Activated B cell treated with CpG ODN at 0.5 μM for 24 hours (primary cell): ENCODE data around the gene COASY. TPM values are rescaled to one million over a fixed set of nuclear protein-coding genes. Genes with fewer than 3 reads are reported as not detected.

Source experiments
- ATAC-seq: fragments of 200-7000 bp; cut with Tn5 transposase; one replicate; pipeline ENCODE4 v1.10.0; 2021; ENCODE audit warnings: low read depth, mild to moderate bottlenecking, moderate library complexity
- CTCF ChIA-PET: fragments of 350-600 bp; sonication (Branson Sonifier 250); formaldehyde crosslinking; loops from one replicate; lab custom pipeline; 2021; ENCODE audit warnings: antibody characterized with exemption; lab: Charles Lee
- POLR2A ChIA-PET: fragments of 350-600 bp; sonication (Branson Sonifier 250); formaldehyde crosslinking; loops from one replicate; lab custom pipeline; 2021; ENCODE audit warnings: antibody characterized with exemption; lab: Charles Lee
- DNase-seq: peaks from one replicate; pipeline ENCODE4 v3.0.0; 2022
- H3K27ac Mint-ChIP-seq: one replicate; pipeline ENCODE4 v1.8.0; 2020; ENCODE audit warnings: mixed read lengths
- H3K27me3 Mint-ChIP-seq: one replicate; pipeline ENCODE4 v1.8.0; 2021; ENCODE audit warnings: mixed read lengths
- H3K36me3 Mint-ChIP-seq: one replicate; pipeline ENCODE4 v1.8.0; 2021; ENCODE audit warnings: low read depth, mixed read lengths
- H3K4me1 Mint-ChIP-seq: one replicate; pipeline ENCODE4 v1.8.0; 2021; ENCODE audit warnings: mixed read lengths
- H3K4me3 Mint-ChIP-seq: one replicate; pipeline ENCODE4 v1.8.0; 2020; ENCODE audit warnings: mild to moderate bottlenecking, mixed read lengths
- H3K9me3 Mint-ChIP-seq: one replicate; pipeline ENCODE4 v1.8.0; 2020; ENCODE audit warnings: mixed read lengths
- intact Hi-C: fragments of 100-400 bp; cut with micrococcal nuclease; formaldehyde crosslinking; loops from one replicate; pipeline ENCODE4 v1.15.1; 2024
- total RNA-seq: library from RNA; stranded (reverse); gene quantifications from 2 replicates; pipeline ENCODE4 v1.2.3, GENCODE V29; 2022
- TF ChIP-seq, protein P1 (sequence below): fragments of 200-600 bp; IDR thresholded peaks from one replicate; pipeline ENCODE4 v1.8.0; 2022; ENCODE audit warnings: antibody characterized with exemption, mild to moderate bottlenecking

COASY gene
- total RNA-seq, 1 donor from 2014 or later: 94.9 TPM

DNA sequence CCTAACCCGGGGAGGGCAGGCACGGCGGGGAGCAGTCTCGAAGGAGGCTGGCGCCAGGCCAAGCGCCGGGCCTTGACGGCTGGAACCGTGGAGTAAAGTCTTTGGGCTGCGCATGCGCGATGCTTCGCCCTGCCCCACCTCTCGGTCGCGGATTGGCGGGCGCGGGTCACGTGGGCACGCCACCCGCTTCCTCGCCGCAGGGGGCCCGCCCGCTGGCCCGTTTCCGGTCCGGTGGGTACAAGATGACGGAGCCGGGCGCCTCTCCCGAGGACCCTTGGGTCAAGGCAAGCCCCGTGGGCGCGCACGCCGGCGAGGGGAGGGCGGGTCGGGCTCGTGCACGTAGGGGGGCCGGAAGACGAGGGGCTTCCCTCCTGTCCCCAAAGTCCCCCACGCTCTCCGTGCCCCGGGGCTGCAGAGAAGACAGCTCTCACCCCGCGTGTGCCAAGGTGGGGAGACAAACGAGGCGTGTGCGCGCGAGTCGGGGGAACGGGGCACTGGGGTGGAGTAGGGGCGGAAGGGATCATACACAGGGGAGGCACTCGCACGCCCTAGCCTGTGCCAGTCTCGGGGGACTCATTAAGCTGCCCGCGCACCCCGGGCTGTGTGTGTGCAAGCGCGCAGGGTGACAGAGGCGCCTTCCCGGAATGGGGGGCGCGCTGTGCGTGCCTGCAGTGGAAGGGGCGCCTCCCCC is 5.1 kb downstream of the COASY start, which contains the start of gene MLX:
Gene MLX, plus strand, starts transcription at position 218 of the 691 bp plus-strand sequence. Its CDS starts 25 bp downstream, at position 243.
- ChIA-PET CTCF (interaction anchor here (1.0 to 1.4 kb wide), 2 partner anchors 11 to 19 kb away, joined by 4 read pairs; partner anchors contain the start of gene PSMC3IP), POLR2A (interaction anchor here (0.6 to 4.7 kb wide), 18 partner anchors 10 to 801 kb away, joined by 3 to 62 read pairs (median 4); partner anchors contain the start of genes BECN1, NAGLU, PSMC3IP and PSME3)
- H3K4me1 Mint-ChIP-seq: peaks cover 35% of the 10 kb centered on the region
- peak; percentile 83 for ATAC-seq
- H3K4me3 Mint-ChIP-seq: peak within 1 kb of the TSS; percentile 98
- no peaks in the 10 kb centered on the region for H3K27me3 Mint-ChIP-seq
- peak; percentile 90 for DNase-seq
- intact Hi-C loops: loop anchor here (1.0 kb wide), 2 partner anchors 10 to 31 kb away; partner anchors contain the start of genes NAGLU and PSMC3IP
- peaks cover 69% of the 10 kb centered on the region for H3K36me3 Mint-ChIP-seq
- H3K27ac Mint-ChIP-seq: peak within 1 kb of the TSS; percentile 95
- TF ChIP-seq, protein P1, sequence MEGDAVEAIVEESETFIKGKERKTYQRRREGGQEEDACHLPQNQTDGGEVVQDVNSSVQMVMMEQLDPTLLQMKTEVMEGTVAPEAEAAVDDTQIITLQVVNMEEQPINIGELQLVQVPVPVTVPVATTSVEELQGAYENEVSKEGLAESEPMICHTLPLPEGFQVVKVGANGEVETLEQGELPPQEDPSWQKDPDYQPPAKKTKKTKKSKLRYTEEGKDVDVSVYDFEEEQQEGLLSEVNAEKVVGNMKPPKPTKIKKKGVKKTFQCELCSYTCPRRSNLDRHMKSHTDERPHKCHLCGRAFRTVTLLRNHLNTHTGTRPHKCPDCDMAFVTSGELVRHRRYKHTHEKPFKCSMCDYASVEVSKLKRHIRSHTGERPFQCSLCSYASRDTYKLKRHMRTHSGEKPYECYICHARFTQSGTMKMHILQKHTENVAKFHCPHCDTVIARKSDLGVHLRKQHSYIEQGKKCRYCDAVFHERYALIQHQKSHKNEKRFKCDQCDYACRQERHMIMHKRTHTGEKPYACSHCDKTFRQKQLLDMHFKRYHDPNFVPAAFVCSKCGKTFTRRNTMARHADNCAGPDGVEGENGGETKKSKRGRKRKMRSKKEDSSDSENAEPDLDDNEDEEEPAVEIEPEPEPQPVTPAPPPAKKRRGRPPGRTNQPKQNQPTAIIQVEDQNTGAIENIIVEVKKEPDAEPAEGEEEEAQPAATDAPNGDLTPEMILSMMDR: no peak
- no peaks in the 10 kb centered on the region for H3K9me3 Mint-ChIP-seq

DNA sequence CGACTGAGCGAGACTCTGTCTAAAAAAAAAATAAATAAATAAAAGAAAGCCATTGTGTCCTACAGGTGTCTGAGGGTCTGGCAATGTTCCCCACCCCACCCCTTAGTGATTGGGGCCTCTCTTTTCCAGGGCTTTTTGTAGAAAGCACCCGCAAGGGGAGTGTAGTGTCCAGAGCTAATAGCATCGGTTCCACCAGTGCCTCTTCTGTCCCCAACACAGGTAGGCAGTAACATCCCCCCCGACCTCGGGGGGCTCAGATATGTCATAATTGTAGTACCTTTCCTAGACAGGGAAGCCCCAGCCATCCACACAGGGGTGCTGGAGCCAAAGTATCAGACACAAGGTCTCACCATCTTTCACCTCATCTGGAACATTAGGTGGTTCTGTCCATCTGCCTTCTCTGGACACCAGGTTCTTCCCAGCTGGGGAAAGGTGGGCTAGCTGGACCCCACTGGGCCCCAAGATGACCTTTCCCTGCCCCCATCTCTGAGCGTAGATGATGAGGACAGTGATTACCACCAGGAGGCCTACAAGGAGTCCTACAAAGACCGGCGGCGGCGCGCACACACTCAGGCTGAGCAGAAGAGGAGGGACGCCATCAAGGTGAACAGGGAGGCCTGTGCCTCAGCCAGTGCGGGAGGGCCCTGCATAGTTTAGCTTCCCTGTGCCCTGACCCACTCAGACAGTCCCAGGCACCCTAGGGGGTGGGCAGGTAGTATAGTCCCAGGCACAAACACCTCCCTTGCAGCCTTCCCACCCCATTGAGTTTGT is 6.6 kb downstream of the COASY start:
- ChIA-PET POLR2A (interaction anchor here (1.1 to 4.7 kb wide), 5 partner anchors 9 to 166 kb away, joined by 3 to 62 read pairs (median 17); partner anchors contain the start of genes NAGLU and PSMC3IP), CTCF (interaction anchor here (1.4 kb wide), 1 partner anchor 9 kb away, joined by 4 read pairs; the partner anchor contains the start of gene PSMC3IP)
- H3K4me3 Mint-ChIP-seq: peak overlapping the region; percentile 52

DNA sequence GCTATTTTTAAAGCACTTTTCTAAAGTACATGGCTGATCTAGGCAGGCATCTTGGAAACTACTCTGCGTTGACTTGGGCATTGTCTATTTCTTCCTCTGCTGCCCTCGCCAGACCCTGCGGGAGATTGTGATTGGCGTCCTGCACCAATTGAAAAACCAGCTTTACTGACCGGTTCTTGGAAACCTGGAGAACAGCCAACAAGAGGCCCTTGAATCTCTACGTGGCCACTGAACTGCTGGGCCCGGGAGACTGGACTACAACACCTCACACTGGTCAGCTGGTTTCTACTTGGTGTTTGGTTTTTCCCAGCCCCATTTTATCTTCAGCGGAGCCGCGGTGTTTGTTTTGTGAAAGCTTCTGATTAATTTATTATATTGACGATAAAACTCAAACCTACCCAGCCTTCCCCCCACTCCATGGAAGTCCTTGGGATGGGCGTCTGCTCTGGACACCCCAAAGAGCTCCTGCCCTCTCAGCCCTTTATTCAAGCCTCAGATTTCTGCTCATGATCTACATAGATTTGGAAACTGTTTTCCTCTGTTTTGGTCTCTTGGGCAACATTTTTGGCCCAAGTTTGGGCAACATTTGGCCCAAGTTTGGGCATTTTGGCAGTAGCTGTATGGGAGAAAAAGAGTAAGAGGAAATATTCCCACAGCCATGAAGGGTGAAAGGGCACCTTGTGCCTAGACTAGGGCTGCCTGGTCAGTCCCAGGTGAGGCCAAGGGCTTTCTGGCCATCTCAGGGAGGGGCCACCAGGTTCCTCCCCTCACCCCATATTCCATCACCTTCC is 9.7 kb downstream of the COASY start:
- POLR2A ChIA-PET: interaction anchor here (1.3 kb wide), 1 partner anchor 17 kb away, joined by 3 read pairs; no protein-coding TSS in a partner anchor
- DNase-seq: no peak
- intact Hi-C loops: no loop called here
- TF ChIP-seq, protein P1: no peak
- Mint-ChIP-seq H3K27me3 (no peaks in the 10 kb centered on the region), H3K9me3 (no peaks in the 10 kb centered on the region), H3K4me1 (peaks cover 24% of the 10 kb centered on the region), H3K4me3 (no peak overlapping the region), H3K36me3 (peaks cover 68% of the 10 kb centered on the region), H3K27ac (no peak overlapping the region)
- CTCF ChIA-PET: interaction anchor here (0.8 kb wide), 1 partner anchor 23 kb away, joined by 3 read pairs; no protein-coding TSS in a partner anchor
- ATAC-seq: no peak

More for the DNA sequence above, 6.6 kb downstream of the COASY start:
- TF ChIP-seq, protein P1: no peak
- H3K9me3 Mint-ChIP-seq: no peaks in the 10 kb centered on the region
- no peaks in the 10 kb centered on the region for H3K27me3 Mint-ChIP-seq
- peaks cover 24% of the 10 kb centered on the region for H3K4me1 Mint-ChIP-seq
- ATAC-seq: no peak
- DNase-seq: no peak
- no peak overlapping the region for H3K27ac Mint-ChIP-seq
- H3K36me3 Mint-ChIP-seq: peaks cover 75% of the 10 kb centered on the region
- intact Hi-C loops: no loop called here

DNA sequence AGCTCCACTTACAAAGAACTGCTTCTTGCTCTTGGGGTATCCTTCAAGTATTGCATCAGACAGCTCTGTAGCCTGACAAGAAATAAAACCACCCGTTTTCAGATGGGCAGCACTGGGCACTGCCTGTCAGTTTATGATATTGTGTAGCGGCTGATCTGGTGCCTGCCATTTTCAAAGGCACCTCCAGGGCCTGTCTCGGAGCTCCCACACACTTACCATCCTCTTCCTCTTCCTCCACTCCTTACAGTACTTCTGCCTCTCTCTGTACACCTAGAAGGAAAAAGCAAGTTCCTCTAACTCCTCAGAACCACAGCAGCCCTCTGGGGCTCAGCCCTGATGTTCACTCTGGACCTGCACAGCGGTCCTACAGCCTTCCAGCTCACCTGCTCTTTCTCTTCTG is 11.1 kb downstream of the COASY start:
- Mint-ChIP-seq H3K4me1 (peaks cover 28% of the 10 kb centered on the region), H3K4me3 (no peak overlapping the region), H3K36me3 (peaks cover 66% of the 10 kb centered on the region), H3K27ac (no peak overlapping the region), H3K27me3 (no peaks in the 10 kb centered on the region), H3K9me3 (no peaks in the 10 kb centered on the region)
- TF ChIP-seq, protein P1: no peak
- DNase-seq: no peak
- ChIA-PET CTCF (no interaction called here), POLR2A (interaction anchor here (0.6 to 1.1 kb wide), 3 partner anchors 10 to 325 kb away, joined by 3 read pairs; no protein-coding TSS in a partner anchor)
- no peak for ATAC-seq
- intact Hi-C loops: no loop called here
